Islet of Langerhans (tissue), 1 donor: ENCODE results near the gene TMEM184A.
"Not testable (repeated sequence)": the region's sequence is repeated elsewhere in the genome, so short reads cannot be mapped to it uniquely, and the experiment has no call there.

Experiments used
- FAIRE-seq: peaks from one replicate; lab custom pipeline; 2011; peaks lifted over from hg19 to GRCh38; lab: Jason Lieb, UNC

Gene TMEM184A

GRCh38 chr7:1523208-1523607 lies 32.8 kb downstream of the TMEM184A start:
- FAIRE-seq: no peak

DNA sequence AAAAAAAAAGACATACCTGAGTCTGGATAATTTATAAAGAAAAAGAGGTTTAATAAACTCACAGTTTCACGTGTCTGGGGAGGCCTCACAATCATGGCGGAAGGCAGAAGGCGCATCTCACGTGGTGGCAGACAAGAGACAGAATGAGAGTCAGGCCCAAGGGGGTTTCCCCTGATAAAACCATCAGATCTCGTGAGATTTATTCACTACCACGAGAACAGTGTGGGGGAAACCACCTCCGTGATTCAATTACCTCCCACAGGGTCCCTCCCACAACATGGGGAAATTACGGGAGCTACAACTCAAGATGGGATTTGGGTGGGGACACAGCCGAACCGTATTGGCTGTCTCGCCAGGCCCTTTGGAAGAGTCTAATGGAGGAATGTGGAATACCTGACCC lies 34.5 kb downstream of the TMEM184A start:
- FAIRE-seq: no peak

DNA sequence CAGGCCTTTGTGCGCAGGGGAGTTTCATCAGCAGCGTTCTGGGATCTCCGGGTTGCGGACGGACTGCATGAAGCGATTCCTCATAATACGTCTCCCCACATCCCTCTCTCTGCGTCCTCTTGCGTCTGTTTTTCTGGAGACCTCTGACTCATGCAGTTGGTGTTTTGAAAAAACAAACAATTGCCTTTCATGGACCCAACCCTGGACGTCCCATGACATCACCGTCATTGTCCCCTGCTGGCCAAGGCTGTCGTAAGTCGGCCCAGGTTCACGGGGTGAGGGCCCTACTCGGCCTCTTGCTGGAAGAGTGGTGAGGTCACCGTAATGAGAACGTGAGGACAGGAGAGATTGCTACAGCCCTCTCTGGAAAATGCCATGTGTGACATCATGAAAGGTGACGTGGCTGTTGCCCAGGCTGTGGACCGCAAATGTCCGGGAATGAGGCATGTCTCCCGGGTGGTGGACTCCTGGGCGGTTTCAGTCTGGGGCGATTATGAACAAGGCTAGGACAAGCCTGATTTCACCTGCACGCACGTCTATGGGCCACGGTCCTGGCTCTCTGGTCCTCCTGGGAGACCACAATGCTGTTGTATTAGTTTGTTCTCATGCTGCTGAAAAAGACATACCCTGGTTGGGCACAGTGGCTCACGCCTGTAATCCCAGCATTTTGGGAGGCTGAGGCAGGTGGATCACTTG lies 35.3 kb downstream of the TMEM184A start:
- no peak for FAIRE-seq

DNA sequence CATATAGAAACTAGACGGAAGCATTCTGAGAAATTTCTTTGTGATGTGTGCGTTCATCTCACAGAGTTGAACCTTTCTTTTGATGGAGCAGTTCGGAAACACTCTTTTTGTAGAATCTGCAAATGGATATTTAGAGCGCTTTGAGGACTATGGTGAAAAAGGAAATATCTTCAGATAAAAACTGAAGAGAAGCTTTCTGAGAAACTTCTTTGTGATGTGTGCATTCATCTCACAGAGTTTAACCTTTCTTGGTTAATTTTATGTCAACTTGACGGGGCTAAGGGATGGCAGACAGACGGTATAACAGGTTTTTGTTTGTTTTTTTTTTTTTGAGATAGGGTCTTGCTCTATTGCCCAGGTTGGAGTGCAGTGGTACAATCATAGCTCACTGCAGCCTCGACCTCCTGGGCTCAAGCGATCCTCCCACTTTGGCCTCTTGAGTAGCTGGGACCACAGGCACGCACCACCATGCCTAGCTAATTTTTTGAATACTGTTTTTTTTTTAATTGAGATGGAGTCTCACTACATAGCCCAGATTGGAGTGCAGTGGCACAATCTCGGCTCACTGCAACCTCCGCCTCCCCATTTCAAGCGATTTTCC lies 36.6 kb downstream of the TMEM184A start:
- FAIRE-seq: not testable (repeated sequence)

GRCh38 chr7:1516586-1517251 lies 39.3 kb downstream of the TMEM184A start:
- no peak for FAIRE-seq

GRCh38 chr7:1515509-1515967 lies 40.5 kb downstream of the TMEM184A start:
- not testable (repeated sequence) for FAIRE-seq

GRCh38 chr7:1514995-1515401 lies 41.0 kb downstream of the TMEM184A start:
- no peak for FAIRE-seq

DNA sequence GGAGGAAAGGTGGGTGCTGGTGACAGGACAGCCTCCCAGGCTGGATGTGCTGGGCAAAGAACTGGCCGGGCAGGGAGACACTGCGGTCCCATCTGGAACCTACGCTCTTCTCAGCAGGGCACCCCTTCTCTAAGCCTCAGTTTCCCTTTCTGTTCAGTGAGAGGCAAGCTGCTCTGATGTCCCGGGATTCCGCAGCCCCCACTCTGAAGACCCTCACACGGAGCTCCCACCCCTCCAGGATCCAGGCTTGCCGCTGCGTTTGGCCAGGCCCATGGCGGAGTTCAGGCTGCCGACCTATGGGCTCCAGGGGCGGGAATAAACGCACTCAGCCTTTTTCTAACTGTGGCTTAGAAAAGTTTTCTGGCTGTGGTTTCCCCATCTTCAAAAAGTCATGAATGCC lies 41.6 kb downstream of the TMEM184A start:
- FAIRE-seq: no peak

DNA sequence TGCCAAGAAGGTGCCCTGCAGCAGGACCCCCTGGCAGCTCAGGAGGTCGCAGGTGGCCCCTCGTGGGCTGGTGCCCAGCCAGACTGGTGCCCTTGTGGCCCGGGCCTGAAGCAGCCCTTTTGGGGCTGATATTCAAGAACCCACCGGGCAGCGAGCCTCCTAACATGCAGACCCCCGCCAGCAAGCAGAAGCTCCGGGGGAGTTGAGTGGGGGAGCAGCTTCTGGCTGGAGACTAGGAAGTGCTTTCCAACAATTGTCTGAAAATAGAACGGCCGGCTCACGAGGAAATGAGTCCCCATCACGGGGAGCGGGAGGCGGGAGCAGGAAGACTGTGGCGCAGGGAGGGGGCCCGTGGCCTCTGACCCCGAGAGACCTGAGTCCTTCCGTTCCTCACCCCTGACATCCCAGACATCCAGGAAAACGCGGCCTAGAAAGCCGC lies 42.3 kb downstream of the TMEM184A start:
- no peak for FAIRE-seq

DNA sequence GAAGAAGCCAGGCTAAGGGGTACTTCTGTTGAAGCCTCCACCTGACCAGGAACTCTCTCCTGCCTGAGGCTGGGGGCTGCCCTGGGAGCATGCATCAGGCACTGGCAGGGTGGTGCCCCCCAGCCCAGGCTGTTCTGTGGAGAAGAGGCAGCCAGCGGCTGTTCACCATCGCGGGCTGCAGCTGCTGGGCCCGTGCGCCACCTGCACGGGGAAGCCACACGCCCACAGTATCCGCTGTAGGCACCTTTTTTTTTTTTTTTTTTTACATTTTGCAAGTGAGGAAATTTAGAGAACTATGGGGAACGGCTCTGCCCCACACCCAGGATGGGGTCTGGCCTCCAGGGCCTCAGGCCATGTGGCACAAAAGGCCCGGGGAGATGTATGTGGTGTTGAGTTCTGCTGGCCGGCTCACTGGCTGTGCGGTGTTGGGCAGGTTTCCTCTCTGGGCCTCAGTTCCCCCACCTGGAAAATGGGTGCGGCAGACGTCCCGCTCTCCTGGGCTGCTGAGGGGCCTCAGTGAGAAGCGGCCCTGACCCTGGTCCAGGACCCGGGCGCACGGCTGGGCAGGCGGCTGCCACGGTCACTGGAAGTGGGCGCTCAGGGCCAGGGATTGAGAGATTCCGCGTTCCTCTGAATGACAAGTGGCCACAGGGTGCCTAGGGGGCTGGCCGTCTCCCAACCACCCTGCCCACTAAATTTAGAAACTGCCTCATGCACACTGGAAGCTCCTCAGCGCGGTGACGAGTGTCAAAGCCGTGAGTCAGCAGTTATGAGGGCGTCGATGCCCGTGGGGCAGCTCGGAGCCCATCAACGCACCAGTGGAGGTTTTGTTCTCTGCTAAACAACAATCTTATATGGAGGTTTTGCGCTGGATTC lies 43.0 kb downstream of the TMEM184A start:
- FAIRE-seq: no peak

- FAIRE-seq: no peak
Observed at GRCh38 chr7:1511444-1512422, 44.3 kb downstream of the TMEM184A start.

DNA sequence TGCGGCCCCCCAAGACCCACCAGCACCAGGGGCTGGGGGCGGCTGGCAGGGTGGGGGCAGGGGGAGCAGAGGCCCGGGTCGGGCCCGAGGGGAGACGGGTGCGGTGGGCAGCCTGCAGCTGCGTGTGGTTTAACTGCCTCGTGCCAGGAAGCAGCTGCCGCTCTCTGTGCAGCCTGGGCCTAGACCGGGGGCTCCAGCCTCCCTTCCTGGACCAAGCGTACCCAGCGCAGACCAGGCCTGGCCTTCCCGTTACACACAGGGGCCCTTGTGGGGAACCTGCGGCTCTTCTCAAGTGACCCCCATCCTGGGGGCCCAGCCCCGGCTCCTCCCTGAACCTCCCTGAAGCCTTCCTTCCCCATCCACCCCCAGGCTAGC lies 45.2 kb downstream of the TMEM184A start:
- no peak for FAIRE-seq

DNA sequence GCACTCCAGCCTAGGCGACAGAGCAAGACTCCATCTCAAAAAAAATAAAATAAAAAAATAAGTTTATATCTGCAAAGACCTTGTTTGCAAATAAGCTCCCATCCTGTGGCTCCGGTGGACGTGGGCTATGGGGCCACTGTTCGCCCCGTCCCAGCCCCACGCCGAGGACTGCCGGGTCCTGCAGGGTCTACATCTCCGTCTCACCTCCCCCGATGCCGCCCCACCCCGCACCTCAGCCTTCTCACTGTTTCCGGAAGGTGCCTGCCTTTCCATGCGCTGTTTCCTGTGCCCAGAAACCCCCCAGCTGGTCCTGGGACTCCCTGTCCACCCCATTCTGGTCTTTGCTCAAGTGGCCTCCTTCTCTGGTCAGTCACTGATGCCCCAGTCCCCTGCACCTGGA lies 46.8 kb downstream of the TMEM184A start:
- no peak for FAIRE-seq

DNA sequence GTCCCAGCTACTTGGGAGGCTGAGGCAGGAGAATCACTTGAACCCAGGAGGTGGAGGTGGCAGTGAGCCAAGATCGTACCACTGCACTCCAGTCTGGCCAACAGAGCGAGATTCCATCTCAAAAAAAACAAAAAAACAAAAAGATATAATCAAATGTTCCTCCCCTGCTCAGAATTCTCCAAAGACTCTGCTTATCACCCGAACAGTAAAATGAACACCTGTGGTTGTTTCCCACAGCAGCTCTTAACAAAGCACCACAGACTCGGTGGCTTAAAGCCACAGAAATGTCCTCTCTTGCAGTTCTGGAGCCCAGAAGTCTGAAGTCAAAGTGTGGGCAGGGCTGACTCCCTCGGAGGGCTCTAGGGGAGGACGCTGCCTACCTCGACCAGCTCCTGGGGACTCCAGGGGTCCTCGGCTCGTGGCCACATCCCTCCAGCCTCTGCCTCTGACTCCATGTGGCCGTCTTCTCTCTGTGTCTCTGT lies 47.7 kb downstream of the TMEM184A start:
- FAIRE-seq: no peak

DNA sequence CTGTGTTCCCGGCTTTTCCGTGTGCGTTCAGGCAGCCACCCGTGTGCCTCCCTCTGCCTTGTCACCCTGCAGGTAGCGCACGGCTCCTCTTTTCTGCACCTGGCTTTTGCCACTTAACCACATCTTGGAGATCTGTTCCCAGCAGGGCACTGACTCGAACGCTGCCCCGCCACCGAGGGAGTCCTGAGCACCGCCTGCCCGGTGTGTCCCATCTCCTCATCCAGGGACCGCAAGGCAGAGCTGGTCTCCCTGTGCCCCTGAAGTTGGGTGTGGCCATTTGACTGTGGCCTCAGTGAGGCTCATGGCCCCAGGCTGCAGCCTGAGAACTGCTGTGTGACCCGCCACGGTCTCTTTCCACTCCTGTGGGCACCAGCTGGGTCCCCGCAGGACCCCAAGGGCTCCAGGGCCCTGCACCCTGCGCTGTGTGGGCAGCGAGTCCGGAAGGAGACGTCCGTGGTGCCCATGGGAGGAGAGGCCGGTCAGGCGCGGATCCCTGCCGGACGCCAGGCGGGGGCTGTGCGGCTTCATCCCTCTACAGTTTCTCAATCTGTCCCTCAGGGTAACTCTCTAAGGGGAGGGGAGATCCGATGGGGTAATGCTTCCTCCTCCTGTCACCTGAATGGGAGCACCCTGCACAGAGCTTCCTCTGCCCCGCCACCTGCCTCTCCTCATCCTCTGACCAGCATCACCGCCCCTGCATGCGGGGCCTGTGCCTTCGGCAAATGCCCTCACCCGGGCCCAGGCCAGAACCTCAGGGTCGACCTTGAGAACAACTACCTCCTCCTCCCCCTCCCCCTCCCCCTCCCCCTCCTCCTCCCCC lies 50.1 kb downstream of the TMEM184A start:
- FAIRE-seq: no peak

DNA sequence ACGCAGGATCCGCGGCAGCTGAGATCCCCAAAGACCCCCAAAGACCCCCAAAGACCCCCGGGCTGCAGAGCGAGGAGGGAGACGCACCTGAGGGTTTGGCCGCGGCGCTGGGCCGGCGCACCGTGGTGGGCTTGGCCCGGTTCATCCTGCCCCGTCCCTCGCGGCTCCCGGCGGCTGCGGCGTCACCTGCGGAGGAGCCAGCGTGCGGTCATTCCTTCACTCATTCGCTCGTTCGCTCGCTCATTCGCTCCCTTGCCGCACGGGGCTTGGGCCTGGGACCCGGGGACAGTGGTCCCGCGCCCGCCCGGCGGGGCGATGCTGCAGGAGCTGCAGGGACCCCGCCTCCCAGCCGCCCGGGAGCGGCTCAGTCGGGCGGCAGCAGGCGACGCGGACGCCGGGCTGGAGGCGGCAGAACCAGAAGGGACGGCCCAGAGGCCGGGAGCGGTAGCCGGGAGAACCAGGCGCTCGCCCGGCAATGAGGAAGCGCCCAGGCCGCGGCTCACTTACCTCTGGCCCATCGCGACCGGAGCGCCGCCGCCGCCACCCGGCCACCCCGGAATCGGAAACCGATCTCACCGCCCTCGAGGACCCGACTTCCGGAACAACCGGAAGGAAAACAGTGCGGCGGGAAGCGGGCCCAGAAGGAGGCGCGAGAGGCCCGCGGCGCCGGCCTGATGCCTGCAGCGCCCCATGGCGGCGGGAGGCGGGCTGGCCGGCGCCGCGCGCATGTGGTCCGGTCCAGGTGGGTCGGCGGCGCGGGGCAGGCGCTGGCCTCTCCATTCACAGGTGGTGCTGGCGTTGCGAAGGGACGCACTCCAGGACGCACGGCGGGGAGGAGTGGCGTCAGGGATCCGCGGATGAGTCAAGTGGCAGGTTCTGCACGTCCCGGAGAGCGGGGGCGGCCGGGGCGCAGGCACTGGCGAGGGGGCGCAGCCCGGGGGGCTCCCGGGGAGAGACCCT lies 51.9 kb downstream of the TMEM184A start, which contains the start of gene INTS1:
TSS of gene INTS1 (minus strand) at position 574 of the 960 bp plus-strand sequence. CDS start at position 145, 429 bp downstream.
- FAIRE-seq: peak; percentile 41

DNA sequence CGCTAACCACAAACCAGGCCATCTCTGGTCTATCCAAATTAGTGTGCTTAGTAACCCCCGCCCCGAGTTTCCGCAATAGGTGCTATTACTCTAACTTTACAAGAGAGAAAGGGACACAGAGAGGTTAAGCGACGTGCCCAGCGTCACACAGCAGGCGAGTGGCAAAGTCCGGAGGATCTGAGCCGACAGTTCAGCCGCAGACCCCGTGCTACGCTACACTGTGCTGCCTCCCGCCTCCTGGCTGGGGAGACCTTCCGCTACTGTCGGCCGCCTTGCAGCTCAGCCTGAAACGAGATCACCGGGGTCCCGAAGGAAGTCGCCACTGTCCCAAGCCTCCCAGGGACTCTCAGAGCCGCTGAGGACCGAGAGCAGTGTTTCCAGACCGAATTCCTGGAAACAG lies 52.6 kb downstream of the TMEM184A start:
- no peak for FAIRE-seq

DNA sequence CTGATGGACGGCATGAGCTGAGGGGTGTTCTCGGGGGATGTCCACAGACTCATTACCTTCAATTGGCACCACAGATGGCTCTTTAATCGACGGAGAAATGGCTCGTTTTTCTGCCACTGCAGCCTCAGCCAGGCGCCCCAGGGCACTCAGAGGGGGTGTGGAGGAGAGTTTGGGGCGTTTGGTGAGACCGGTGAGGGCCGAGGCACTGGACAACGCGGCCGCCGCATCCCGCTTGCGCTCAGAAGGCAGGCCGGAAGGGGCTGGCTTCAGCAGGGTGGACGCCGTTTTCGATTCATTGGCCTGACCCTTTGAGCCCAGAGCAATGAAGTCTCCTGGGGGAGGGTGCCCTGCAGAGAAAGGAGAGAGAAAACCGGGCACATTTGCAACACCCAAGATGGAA lies 53.2 kb downstream of the TMEM184A start:
- no peak for FAIRE-seq
